NCI-H446 treated with DMSO at 0.1 percent for 48 hours (cell line): ENCODE measurements around the gene FCHSD2.

ENCODE experiments used
- DNase-seq: peaks from one replicate; lab custom pipeline; 2025; lab: John Stamatoyannopoulos, UW

The FCHSD2 gene

DNA sequence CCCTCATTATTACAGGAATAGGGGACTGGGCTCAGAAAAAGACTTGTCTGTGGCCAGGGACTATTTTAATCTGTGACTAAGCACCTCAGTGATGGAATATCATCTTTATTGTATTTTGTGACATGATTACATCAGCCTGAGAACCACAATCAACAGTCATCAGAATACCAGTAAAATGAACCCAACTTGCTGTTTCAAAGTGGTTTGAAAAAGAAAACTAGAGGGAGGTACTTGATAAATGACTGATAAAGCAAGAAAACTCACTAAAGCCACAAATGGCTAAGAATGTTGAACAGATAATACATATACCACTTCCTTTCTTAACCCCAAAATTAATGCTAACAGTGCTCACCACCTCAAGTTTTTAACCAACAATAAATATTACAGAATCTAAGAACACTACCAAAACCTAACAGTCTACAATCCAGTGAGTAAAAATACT lies 172.2 kb downstream of the FCHSD2 start:
- DNase-seq: no peak

DNA sequence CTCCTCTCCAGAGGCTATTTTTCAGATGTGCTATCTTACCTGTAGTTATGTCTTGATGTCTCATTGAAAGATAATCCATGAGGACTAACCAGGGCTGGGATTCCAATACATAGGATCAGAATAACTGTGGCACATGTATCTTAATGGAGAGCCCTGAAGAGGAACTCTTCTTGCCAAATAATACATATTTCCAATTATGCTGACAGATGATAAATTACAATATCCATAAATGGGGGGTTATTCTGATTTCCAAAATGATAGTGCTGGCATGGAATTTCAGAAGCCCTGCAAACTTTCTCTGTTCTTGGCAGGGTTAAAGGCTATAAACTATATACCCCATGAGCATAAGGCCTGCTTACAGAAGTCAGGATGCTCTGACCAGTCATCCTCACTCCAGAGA lies 173.7 kb downstream of the FCHSD2 start:
- no peak for DNase-seq

DNA sequence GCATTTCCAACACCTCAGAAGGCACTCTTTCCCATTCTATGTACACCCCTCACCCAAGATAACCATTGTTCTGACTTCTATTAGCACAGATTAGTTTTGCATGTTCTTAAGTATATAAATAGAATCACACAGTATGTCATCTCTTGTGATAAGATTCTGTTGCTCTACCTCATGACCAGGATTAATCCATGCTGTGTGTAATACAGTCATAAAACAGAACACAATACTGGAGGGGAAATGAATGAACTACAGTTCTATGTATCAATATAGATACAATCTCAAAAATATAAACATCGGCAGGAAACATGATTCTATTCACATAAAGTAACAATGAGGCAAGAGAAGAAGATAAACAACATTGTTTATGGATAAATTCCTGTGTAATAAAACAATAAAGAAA lies 176.4 kb downstream of the FCHSD2 start:
- DNase-seq: no peak

DNA sequence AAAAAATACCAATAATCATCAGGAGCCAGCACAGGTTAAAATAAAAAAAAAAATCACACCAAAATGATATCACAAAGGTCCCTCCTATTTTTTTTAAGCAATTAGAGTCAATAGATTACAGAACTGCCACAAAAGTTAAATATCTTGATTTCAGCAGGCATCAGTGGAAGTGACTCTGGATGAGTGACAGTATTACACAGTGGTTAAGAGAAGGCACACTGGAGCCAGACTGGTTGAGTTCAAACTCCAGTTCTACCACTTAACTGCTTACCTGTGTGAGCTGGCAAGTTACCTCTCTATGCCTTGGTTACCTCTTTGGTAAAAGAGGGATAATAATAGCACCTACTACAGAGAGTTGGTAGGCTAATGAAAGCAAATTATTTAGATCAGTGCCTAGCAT lies 179.4 kb downstream of the FCHSD2 start:
- no peak for DNase-seq

DNA sequence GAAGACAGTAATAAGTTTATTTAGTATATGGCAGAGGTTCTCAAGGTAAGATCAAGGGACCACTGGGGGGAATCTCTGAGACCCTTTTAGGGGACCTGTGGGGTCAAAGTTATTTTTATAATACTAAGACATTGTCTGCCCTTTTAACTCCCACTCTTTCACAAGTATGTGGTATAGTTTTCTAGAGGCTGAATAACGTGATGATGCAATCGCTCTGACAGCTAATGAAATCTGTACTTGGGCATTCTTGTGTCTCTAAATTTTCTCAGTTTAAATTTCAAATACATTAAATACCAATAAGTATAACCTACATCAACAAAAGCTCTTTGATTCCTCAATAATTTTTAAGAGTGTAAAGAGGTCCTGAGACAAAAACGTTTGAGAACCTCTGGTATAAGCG lies 180.0 kb downstream of the FCHSD2 start:
- DNase-seq: no peak

DNA sequence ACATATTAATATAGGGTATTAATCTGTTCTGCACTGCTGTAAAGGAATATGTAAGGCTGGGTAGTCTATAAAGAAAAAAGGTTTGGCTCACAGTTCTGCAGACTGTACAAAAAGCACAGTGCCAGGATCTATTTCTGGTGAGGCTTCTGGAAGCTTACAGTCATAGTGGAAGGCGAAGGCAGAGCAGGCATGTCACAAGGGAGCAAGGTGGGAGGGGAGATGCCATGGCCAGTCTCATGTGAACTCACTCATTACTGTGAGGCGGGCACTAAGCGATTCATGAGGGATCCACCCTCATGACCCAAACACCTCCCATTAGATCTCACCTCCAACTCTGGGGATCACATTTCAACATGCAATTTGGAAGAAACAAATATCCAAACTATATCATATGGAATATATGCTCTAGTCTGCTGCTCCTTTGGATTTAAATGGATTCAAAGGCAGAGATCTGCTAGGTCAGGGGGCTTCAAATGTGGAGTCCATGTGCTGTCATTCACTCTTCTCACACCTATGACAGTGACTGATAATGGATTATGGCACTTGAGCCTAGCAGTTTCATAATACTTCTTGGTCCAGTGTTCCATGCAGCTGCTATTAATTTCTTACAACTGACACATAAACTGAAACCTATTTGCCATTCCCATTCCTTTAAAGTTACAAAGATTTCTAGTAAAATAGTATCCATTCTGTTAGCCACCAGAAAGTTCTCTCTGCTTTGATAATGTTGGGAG lies 182.0 kb downstream of the FCHSD2 start:
- no peak for DNase-seq

DNA sequence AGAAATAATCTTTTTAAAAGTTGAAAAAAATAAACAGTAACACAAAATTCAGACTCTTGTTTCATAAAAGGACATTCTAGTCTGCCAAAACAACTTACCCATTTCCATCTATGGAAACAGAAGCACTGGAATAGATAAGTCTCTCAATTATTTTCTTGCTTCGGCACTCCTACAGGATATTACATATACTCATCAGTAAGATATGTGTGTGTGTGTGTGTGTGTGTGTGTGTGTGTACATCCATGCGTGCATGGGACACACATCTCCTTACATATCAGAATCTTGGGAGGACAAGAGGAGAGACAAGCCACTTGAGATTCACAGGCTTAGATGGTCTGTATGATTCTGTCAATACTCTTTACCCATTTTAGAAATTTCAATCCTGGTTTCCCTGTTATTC lies 183.3 kb downstream of the FCHSD2 start:
- DNase-seq: no peak

DNA sequence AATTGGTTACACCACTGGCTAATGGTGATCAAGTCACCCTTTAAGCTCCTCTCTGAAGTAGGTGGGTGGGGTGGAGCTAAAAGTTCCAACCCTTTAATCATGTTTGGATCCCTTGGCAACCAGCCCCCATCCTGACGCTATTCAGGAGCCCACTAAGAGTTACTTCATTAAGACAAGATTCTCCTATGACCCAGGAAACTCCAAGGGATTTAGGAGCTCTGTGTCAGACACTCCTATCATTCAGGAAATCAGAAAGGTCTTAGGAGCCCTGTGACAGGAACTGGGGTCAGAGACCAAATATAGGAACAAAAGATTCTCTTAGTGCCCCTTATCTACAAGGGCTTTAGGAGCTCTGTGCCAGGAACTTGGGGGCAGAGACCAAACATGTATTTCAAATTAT lies 186.7 kb downstream of the FCHSD2 start:
- no peak for DNase-seq

DNA sequence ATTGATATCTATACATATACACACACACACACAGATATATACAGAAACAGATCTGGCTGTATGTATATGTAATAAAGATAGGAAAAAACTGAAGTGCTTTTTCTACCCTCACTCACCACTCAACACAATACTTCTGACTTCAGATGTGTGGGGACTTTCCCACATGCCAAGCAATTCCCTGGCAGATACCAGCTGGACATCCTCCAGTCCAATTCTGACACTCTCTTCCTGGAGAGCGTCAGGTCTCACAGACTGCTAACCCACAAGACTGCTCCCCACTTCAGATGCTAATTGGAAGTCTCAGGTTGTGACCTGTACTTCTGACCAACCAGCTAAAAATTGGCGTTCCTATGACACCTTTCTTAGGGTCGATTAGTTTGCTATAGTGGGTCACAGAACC lies 187.3 kb downstream of the FCHSD2 start:
- DNase-seq: no peak

DNA sequence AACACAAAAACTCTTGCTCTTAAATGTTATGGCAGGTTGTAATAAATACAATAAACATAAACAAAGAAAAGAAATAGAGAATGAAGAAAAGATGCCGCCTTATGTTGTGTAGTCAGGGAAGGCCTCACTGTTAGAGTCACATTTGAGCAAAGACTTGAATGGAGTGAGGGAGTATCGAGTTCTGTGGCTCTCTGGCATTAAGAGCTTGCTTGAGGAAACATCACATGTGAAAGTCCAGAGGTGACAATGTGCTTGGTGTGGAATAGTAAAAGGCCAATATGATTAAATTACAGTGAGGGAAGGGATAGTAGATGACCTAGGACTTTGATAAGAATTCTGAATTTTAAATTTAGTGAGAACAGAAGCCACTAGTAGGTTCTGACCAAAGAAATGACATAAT lies 188.5 kb downstream of the FCHSD2 start:
- DNase-seq: no peak

DNA sequence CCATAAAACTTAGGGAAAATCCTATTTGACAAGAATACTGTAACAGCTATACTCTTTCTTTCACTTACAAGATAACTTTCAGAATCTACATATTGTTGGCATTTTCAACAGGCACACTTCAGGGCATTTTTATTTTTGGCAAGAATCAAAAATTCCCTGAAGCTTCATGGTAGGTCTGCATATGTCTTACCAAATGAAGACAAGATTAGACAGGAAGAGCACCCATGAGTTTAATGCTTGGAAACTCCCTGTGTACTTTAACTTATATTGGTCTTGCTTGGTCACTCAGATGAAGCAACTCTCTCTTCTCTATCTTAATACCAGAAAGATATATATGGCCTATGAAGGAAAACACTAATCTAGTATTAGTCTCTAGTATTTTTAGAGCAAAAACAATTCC lies 190.2 kb downstream of the FCHSD2 start:
- no peak for DNase-seq

DNA sequence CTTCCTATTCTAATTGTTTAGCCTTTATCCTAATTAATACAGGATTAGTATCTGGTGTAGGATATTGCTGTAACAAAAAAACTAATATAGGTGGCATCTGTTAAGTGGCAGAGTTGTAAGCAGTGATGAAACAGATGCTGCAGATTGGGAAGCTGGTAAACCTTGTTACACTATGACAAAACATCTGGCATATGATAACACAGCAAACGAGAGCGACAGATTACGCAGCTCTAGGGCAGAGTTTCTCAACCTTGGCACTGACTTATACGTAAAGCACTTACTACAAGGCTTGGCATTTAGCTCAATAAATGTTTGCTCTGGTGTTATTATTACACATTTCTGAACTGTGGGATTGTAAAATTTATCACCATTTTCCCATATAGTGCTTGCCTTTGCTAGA lies 190.9 kb downstream of the FCHSD2 start:
- DNase-seq: no peak

DNA sequence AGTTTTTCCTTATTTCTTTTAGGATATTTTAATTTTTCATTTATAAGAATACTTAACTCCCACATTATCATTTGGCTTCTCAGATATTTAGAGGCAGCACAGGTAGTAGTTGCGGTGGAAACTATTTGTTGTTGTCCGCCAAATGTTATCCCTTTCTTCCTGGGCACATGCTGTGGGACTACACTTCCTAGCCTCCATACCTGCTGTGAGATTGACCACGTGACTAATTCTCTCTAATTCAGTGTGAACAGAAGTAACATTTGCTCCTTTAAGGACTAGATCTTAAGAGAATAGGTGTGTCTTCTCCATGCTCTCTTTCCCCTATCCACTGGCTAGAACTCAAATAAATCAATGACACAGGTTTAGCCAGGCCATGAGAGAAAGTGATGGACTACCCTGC lies 191.4 kb downstream of the FCHSD2 start:
- DNase-seq: no peak

DNA sequence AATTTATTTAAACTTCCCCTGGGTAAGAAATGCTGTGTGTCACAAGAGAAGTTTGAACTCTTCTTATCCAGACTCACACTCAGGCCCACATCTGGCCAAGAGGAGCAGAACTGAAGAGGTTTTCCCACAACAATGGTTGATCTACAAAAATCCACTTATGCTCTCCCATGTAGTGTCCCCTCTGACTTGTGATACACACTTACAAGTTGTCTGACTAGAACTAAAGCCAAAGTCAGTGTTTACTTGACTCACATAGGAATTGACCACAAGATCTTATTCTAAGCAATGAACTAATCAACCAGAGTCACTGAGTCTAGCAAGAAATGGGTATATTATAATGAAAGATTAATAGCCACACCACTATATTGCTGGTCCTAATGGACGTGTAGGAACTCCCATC lies 194.9 kb downstream of the FCHSD2 start:
- no peak for DNase-seq

DNA sequence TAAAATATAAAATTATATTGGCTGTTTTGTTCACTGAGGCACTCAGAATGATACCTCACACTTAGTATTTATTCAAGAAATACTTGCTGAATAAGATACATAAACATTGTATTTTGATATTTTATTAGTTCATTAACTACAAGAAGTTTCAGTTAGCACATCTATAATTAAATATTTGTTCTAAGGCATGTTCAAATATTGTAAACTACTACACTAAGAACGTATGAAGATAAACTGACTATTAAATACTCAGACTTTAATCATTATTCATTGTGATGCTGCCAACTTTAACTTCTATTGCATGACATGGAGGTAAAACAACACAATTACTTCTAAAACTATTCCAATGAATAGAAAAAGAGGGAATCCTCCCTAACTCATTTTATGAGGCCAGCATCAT lies 198.5 kb downstream of the FCHSD2 start:
- no peak for DNase-seq

DNA sequence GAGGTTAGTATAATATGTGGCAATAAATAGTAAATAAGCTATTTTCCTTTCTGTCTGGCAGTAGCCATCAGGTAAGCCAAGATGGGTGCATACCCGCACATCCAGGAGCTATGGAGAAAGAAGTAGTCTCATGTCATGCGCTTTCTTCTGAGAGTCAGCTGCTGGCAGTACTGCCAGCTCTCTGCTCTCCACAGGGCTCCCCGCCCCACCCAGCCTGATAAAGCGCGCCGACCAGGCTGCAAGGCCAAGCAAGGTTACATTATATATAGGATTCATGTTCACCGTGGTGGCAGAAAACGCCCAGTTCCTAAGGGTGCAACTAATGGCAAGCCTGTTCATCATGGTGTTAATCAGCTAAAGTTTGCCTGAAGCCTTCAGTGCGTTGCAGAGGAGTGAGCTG lies 201.7 kb downstream of the FCHSD2 start:
- DNase-seq: no peak

DNA sequence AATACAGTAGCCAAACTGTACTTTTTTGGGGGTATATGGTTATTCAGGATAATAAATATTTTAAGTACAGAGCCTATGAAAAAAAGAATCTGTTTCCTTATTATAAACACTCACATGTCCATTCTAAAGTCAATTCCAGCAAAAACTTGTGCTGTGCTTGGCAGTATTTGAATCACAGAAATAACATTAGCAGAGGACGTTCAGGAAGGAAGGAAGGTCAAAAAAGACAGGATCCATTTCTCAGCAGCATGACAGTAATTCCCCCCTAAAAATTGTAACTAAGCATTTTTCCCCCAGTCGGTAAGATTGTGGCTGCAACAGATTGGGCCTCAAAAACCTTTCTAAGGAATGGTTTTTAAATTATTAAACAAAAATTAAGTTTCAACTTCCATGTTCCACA lies 203.1 kb downstream of the FCHSD2 start:
- no peak for DNase-seq

DNA sequence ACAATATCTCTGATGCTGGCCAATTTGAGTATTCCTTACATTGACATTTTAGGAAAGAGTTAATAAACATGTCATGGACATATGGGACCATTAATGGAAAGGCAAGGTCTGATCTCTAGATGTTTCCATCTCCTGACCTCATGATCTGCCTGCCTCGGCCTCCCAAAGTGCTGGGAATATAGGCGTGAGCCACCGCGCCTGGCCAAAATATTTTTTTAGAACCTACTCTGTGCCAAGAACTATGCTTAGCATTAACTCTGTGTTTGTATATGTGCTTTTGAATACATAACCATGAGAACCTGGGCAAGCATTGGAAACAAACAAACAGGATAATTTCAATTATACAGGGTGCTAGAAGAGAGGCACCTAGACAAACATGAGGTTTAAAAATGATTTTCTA lies 204.7 kb downstream of the FCHSD2 start:
- no peak for DNase-seq

DNA sequence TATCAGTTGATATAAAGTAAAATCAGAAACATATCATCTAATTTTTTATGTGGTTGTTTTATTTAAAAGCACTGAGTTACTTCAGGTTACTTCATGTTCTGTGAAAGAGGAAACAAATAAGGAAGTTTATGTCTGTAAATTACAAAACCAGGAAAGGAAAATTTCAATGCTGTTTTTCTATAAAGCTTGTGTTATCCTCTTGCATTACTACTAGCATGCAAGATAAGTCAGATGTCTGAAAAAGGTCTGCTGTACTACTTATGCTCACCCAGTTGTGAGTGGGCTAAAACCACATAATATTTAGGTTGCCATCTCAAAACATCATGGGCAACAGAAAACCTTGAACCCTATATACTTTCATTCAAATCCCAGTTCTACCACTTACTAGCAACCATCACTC lies 206.4 kb downstream of the FCHSD2 start:
- DNase-seq: no peak

DNA sequence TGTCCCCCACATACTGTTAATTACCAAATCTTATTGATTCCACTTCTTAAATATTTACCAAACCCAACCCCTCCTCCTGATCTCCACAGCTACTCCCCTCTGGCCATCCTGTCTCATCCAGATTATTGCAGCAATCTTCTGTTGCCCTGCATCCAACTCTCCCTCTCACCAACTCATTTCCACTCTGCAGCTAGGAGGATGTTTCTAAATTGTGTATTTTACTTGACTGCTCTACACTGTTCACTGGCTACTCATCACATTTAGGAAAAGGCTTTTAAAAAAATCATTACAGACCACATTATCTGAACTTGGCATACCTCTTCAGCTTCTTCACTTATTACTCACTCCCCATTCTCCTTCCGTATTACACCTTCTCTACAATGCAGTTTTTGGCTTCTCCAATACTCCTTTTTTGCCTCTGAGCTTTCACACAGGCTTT lies 210.0 kb downstream of the FCHSD2 start:
- DNase-seq: no peak

DNA sequence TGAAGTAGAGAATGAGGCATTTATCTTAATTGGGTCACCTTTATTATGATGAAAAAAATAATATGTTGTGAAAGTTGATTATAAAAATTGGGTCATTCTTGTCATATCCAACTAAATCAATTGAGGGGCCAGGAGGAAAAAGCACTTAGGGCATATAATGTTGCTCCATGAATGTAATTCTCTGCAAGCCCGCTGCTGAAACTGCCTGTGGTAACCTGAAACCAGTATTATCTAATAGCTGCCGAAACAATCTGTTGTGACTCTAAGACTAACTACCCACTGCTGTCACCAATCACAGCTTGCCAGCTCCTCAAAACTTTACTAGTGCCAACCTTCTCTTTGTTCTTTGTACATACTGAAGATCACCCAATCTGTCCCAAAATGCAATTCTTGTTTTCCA lies 212.1 kb downstream of the FCHSD2 start:
- peak; percentile 46 for DNase-seq

DNA sequence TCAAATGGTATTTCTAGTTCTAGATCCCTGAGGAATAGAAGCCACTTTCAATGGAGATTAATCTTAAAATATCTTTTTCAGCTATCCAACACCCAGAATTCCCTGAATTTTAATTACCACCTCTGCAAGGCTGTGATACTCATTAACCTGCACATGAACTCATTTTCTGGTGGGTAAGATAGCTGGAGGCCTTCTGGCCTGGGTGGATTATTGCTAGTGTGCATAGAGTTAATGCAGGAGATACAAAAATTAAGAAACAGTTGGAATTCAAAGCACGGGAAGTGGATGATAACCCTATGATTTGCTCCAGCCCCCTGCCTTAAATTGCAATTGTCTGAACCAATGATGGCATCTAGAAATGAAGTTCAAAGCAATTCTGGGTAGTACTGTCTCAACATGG lies 212.9 kb downstream of the FCHSD2 start:
- no peak for DNase-seq

DNA sequence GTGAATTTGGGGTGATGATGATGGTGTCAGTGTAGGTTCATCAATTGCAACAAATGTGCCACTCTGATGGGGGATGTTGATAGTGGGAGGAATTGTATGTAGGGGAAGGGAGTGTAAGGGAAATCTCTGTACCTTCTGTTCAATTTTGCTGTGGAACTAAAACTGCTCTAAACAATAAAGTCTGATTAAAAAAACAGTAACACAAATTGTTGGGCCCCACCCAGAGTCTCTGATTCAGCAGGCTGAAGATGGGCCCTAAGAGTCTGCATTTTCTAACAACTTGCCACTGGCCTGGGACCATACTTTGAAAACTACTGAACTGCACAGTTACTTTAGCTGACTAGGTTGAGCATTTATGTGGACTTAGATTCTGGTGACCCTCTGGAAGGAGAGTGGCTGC lies 214.7 kb downstream of the FCHSD2 start:
- no peak for DNase-seq

DNA sequence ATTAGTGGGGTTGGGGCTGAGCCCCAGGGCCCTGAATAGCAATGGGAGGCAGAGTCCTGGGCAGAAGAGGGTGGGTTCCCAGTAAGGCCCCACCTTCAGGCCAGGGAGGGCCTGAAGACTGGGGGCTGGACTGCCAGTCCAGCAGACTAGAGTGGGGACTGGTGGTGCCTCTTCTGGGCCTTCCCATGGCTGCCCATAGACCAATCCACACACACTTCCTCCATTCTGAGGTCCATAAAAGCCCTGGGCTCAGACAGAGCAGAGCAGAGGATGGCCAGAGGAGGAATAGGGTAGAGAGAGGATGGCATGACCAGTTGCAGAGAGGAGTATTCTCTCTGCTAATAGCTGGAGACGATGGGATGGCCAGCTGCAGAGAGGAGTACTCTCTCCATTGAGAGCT lies 216.0 kb downstream of the FCHSD2 start:
- DNase-seq: no peak

DNA sequence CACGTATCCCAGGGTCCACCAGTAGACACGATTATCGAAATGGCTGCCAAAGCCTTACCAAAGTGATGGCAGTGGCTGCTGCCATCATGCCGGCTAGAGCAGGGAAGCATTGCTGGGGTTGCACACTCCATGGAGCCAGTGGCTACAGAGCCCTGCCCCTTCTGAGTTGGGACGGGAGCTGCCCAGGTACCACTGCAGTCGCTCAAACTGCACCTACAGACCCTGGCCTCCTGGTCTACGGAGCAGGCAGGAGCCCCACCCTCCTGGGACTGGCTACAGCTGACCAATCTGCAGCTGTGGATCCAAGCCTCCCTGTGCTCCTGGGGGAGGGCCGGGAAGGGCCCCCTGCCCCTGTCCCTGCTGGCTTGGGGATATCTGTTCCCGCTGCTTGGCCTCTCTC lies 216.5 kb downstream of the FCHSD2 start:
- DNase-seq: no peak
